GM12878 (cell line): ENCODE measurements around the gene HTRA2. TPM values are rescaled to one million over a fixed set of nuclear protein-coding genes. Genes with fewer than 3 reads are reported as not detected.
A peak's percentile ranks its signal among the peaks of the same experiment; 100 is the strongest.

ENCODE experiments used
- ASH2L ChIP-seq: fragments of 300-600, 200-600 bp; sonication (generic); IDR thresholded peaks from 2 replicates; pipeline ENCODE4 v1.6.1; 2017; ENCODE audit warnings: low read depth, mild to moderate bottlenecking, borderline replicate concordance
- ATF7 ChIP-seq: fragments of 450-650 bp; IDR thresholded peaks from 2 replicates; pipeline ENCODE4 v1.6.1; 2016; ENCODE audit warnings: low read depth, mild to moderate bottlenecking
- CEBPB ChIP-seq, 2 experiments: fragments of 150-350 bp in 1 of 2; IDR thresholded peaks; 2 replicates each; pipeline ENCODE4 v1.6.1; 2012 to 2014; ENCODE audit warnings: low read depth in 2 of 2, low read length in 2 of 2, borderline replicate concordance in 1 of 2, inconsistent platforms in 1 of 2
- CREB1 ChIP-seq: IDR thresholded peaks from 2 replicates; pipeline ENCODE4 v1.6.1; 2012; ENCODE audit warnings: low read depth, mild to moderate bottlenecking, inconsistent platforms
- EGR1 ChIP-seq, 2 experiments: IDR thresholded peaks; 1 replicate in 1 of 2; 2 replicates in 1 of 2; pipeline ENCODE4 v1.6.1; 2011 to 2012; ENCODE audit warnings: low read depth in 2 of 2, low read length in 2 of 2, borderline replicate concordance in 1 of 2, mild to moderate bottlenecking in 1 of 2, moderate library complexity in 1 of 2
- ELK1 ChIP-seq: IDR thresholded peaks from 2 replicates; pipeline ENCODE4 v1.6.1; 2012; ENCODE audit warnings: low read depth, low read length, improper control_type of control experiment
- FOS ChIP-seq: IDR thresholded peaks from 3 replicates; pipeline ENCODE4 v1.6.1; 2011; ENCODE audit warnings: borderline replicate concordance; ENCODE audit not compliant: insufficient read length; ENCODE audit errors: extremely low read depth
- HCFC1 ChIP-seq: fragments of 150-350 bp; IDR thresholded peaks from 2 replicates; pipeline ENCODE4 v1.6.1; 2014; ENCODE audit warnings: low read length
- IKZF1 ChIP-seq: fragments of 450-650 bp; conservative IDR thresholded peaks from 2 replicates; pipeline ENCODE4 v1.6.1; 2017; ENCODE audit warnings: antibody characterized with exemption, mild to moderate bottlenecking
- NBN ChIP-seq: fragments of 450-650 bp; IDR thresholded peaks from 2 replicates; pipeline ENCODE4 v1.6.1; 2016
- NFXL1 ChIP-seq: fragments of 450-650 bp; IDR thresholded peaks from 2 replicates; pipeline ENCODE4 v1.6.1; 2017; ENCODE audit warnings: antibody characterized with exemption, mild to moderate bottlenecking, borderline replicate concordance
- NFYB ChIP-seq: IDR thresholded peaks from 2 replicates; pipeline ENCODE4 v1.6.1; 2011; ENCODE audit warnings: low read depth, mild to moderate bottlenecking, low read length, improper control_type of control experiment, moderate library complexity; ENCODE audit not compliant: insufficient read depth
- POU2F2 ChIP-seq: IDR thresholded peaks from 3 replicates; pipeline ENCODE4 v1.6.1; 2011; ENCODE audit warnings: low read depth, mild to moderate bottlenecking, low read length, borderline replicate concordance
- SMAD1 ChIP-seq: fragments of 450-650 bp; IDR thresholded peaks from 2 replicates; pipeline ENCODE4 v1.6.1; 2018; ENCODE audit warnings: mild to moderate bottlenecking, low read depth; ENCODE audit not compliant: partially characterized antibody
- SP1 ChIP-seq: IDR thresholded peaks from one replicate; pipeline ENCODE4 v1.6.1; 2011; ENCODE audit warnings: low read depth, low read length
- SREBF2 ChIP-seq: IDR thresholded peaks from 2 replicates; pipeline ENCODE4 v1.6.1; 2012; ENCODE audit warnings: mild to moderate bottlenecking, low read length
- SRF ChIP-seq, 2 experiments: IDR thresholded peaks; 2 replicates each; pipeline ENCODE4 v1.6.1; 2011; ENCODE audit warnings: low read depth in 2 of 2, low read length in 2 of 2, mild to moderate bottlenecking in 1 of 2, moderate library complexity in 1 of 2
- STAT3 ChIP-seq: IDR thresholded peaks from 2 replicates; pipeline ENCODE4 v1.6.1; 2011; ENCODE audit warnings: low read depth, low read length, improper control_type of control experiment
- TAF1 ChIP-seq: IDR thresholded peaks from 2 replicates; pipeline ENCODE4 v1.6.1; 2011; ENCODE audit warnings: mild to moderate bottlenecking, low read depth, low read length, borderline replicate concordance
- TBL1XR1 ChIP-seq: IDR thresholded peaks from 2 replicates; pipeline ENCODE4 v1.6.1; 2012; ENCODE audit warnings: low read depth, low read length, improper control_type of control experiment
- polyA plus RNA-seq, 11 experiments: library from polyadenylated mRNA; depleted of rRNA in 4 of 11; unstranded in 6 of 11; stranded (reverse) in 5 of 11; fragments of >200 nt; fragmentation: Nextera tagmentation in 4 of 11; fragmentation: Illumina TruSeq in 1 of 11; extraction: Ambion mirVana in 4 of 11; extraction: Trizol in 1 of 11; gene quantifications; 1 replicate in 1 of 11; 2 replicates in 10 of 11; pipeline versions ENCODE4 v1.2.1 to v1.2.3, GENCODE V29; 2011 to 2016; ENCODE audit warnings: inconsistent platforms in 2 of 11, missing spikeins in 2 of 11, low read depth in 1 of 11
- total RNA-seq, 4 experiments: library from RNA; depleted of rRNA in 3 of 4; stranded (reverse); fragments of >200 nt in 3 of 4; fragmentation: Illumina TruSeq in 1 of 4; extraction: Trizol in 1 of 4; gene quantifications; 2 replicates each; pipeline versions ENCODE4 v1.2.1 to v1.2.3, GENCODE V29; 2013 to 2021
- TF ChIP-seq, protein P1 (sequence below): IDR thresholded peaks from 2 replicates; pipeline ENCODE4 v1.6.1; 2011; ENCODE audit warnings: low read depth, low read length, improper control_type of control experiment, borderline replicate concordance
- TF ChIP-seq, protein P2 (sequence below): IDR thresholded peaks from 2 replicates; pipeline ENCODE4 v1.6.1; 2012; ENCODE audit warnings: low read depth, low read length, improper control_type of control experiment
- TF ChIP-seq, protein P3 (sequence below): IDR thresholded peaks from 2 replicates; pipeline ENCODE4 v1.6.1; 2012; ENCODE audit warnings: low read length, inconsistent platforms

Gene HTRA2
- total and polyA plus RNA-seq, 10 of the 15 experiments (the other 5 are each of a cell fraction or from before 2014, with no cell fraction given), result 42.3 to 73.9 (median 54.6) TPM

DNA sequence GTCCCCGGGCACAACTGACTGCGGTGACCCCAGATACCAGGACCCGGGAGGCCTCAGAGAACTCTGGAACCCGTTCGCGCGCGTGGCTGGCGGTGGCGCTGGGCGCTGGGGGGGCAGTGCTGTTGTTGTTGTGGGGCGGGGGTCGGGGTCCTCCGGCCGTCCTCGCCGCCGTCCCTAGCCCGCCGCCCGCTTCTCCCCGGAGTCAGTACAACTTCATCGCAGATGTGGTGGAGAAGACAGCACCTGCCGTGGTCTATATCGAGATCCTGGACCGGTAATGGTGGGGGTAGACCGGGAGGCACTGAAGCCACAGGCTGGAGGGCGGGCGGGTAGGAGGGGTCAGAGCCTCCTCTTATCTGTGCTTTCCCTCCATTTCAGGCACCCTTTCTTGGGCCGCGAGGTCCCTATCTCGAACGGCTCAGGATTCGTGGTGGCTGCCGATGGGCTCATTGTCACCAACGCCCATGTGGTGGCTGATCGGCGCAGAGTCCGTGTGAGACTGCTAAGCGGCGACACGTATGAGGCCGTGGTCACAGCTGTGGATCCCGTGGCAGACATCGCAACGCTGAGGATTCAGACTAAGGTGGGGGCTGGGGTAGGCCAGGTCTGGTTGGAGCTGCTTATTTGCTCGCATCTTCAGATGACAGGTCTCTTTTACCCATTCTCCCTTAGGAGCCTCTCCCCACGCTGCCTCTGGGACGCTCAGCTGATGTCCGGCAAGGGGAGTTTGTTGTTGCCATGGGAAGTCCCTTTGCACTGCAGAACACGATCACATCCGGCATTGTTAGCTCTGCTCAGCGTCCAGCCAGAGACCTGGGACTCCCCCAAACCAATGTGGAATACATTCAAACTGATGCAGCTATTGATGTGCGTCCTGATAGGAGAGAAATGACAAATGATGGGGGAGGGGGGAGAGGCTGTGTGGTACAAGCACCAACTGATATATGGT lies 780 bp downstream of the HTRA2 start (continued):
- TF ChIP-seq ATF7, result 0 out of 2 replicates have a peak, but pooled peaks have one; percentile 50
- TF ChIP-seq SMAD1, result no peak
- no peak for TF ChIP-seq HCFC1
- TF ChIP-seq, protein P1, sequence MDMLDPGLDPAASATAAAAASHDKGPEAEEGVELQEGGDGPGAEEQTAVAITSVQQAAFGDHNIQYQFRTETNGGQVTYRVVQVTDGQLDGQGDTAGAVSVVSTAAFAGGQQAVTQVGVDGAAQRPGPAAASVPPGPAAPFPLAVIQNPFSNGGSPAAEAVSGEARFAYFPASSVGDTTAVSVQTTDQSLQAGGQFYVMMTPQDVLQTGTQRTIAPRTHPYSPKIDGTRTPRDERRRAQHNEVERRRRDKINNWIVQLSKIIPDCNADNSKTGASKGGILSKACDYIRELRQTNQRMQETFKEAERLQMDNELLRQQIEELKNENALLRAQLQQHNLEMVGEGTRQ, result no peak
- TF ChIP-seq, protein P2, sequence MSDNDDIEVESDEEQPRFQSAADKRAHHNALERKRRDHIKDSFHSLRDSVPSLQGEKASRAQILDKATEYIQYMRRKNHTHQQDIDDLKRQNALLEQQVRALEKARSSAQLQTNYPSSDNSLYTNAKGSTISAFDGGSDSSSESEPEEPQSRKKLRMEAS, result peak; percentile 64; the same call in 1 of the 2 replicates
- TF ChIP-seq TAF1, result peak; percentile 44; the same call in 1 of the 2 replicates
- peak; percentile 52 for TF ChIP-seq IKZF1
- TF ChIP-seq CREB1, result no peak
- TF ChIP-seq NBN, result peak; percentile 89
- no peak for TF ChIP-seq STAT3
- no peak; the same call in 1 of the 2 replicates for TF ChIP-seq NFYB
- no peak for TF ChIP-seq SRF (IDR thresholded peaks at IDR 0.05; ENCODE audit: low read depth in 2 of 2, low read length in 2 of 2)
- no peak for TF ChIP-seq NFXL1
- TF ChIP-seq TBL1XR1, result no peak
- no peak for TF ChIP-seq CEBPB (IDR thresholded peaks at IDR 0.05; ENCODE audit: borderline replicate concordance in 1 of 2, low read depth in 2 of 2, low read length in 2 of 2)
- TF ChIP-seq SREBF2, result no peak
- TF ChIP-seq EGR1 (IDR thresholded peaks at IDR 0.05; ENCODE audit: borderline replicate concordance in 1 of 2, low read depth in 2 of 2, low read length in 2 of 2), result no peak
- TF ChIP-seq SP1, result peak; percentile 7
- TF ChIP-seq FOS, result no peak
- peak; percentile 5; the same call in 2 of the 3 replicates for TF ChIP-seq POU2F2
- no peak for TF ChIP-seq ASH2L
- no peak for TF ChIP-seq ELK1
- TF ChIP-seq, protein P3, sequence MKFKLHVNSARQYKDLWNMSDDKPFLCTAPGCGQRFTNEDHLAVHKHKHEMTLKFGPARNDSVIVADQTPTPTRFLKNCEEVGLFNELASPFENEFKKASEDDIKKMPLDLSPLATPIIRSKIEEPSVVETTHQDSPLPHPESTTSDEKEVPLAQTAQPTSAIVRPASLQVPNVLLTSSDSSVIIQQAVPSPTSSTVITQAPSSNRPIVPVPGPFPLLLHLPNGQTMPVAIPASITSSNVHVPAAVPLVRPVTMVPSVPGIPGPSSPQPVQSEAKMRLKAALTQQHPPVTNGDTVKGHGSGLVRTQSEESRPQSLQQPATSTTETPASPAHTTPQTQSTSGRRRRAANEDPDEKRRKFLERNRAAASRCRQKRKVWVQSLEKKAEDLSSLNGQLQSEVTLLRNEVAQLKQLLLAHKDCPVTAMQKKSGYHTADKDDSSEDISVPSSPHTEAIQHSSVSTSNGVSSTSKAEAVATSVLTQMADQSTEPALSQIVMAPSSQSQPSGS, result no peak
